CD4-positive, alpha-beta T cell treated with Interleukin-4 for 1 hour (primary cell): ENCODE data around the gene METTL8.
"Not testable (repeated sequence)": the region's sequence is repeated elsewhere in the genome, so short reads cannot be mapped to it uniquely, and the experiment has no call there.

Experiments used
- DNase-seq, 2 donors: peaks; one replicate each; pipeline ENCODE4 v3.0.0-alpha.2; 2020 to 2022

METTL8 gene

GRCh38 chr2:171399292-171399691, 34.5 kb downstream of the METTL8 start:
- DNase-seq, result no peak

GRCh38 chr2:171394164-171394740, 39.5 kb downstream of the METTL8 start:
- no peak for DNase-seq

DNA sequence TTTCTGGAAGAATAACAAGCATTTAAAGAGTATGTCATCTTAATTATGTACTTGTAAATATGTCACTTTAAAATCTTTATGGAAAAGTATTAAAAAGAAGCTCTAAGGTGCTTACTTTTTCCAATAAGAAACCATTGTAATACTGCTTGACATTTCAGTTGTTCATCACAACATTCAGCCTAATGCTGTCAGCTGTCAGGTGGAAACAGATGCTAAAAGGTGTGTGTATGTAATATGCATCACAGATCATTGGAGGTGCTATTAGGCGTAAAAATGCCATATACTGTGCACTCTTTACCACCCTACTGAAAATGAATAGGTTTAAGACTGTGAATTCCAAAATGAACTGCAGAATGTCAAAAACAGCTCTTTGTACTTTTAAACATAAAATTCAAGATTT, 40.3 kb downstream of the METTL8 start:
- DNase-seq, result no peak

GRCh38 chr2:171391532-171391931, 42.3 kb downstream of the METTL8 start:
- DNase-seq, result no peak

GRCh38 chr2:171390941-171391516, 42.8 kb downstream of the METTL8 start:
- DNase-seq, result no peak

DNA sequence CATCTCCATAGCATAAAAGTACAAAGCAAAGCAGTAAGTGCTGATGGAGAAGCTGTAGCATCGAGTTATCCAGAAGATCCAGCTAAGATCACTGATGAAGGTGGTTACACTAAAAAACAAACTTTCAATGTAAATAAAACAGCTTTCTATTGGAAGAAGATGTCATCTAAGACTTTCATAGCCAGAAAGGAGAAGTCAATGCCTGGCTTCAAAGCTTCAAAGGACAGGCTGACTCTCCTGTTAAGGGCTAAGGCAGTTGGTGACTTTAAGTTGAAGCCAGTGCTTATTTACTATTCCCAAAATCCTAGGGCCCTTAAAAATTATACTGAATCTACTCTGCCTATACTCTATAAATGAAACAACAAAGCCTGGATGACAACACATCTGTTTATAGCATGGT, 44.0 kb downstream of the METTL8 start:
- DNase-seq, result no peak

DNA sequence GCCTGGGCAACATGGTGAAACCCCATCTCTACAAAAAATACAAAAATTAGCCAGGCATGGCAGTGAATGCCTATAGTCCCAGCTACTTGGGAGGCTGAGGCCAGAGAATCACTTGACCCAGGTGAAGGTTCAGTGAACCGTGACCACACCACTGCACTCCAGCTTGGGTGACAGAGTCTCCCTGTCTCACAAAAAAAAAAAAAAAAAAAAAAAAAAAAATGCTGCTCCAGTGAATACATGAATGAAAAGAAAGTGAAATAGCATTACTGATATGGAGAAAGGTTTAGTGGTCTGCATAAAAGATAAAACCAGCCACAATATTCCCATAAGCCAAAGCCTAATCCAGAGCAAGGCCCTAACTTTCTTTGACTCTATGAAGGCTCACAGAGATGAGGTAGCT, 44.5 kb downstream of the METTL8 start:
- no peak for DNase-seq

- no peak for DNase-seq
Observed at GRCh38 chr2:171387052-171387451, 46.7 kb downstream of the METTL8 start.

DNA sequence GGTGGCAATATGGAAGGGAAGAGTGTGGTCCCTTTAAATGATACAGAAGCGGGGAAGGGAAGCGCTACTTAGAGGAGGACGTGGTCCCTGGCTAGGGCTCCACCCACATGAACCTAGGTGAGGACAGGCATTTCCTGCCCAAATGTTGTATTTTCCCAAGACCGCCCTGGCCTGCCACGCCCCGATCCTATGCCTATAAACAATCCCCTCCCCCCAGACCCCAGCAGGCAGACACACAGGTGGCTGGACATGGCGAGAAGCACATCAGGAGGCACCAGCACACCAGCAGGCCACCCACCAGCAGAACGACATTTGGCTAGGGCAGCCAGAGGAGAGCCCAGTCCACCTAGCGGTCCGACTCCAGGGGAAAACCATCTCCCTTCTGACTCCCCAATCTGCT, 47.2 kb downstream of the METTL8 start:
- DNase-seq, result no peak

DNA sequence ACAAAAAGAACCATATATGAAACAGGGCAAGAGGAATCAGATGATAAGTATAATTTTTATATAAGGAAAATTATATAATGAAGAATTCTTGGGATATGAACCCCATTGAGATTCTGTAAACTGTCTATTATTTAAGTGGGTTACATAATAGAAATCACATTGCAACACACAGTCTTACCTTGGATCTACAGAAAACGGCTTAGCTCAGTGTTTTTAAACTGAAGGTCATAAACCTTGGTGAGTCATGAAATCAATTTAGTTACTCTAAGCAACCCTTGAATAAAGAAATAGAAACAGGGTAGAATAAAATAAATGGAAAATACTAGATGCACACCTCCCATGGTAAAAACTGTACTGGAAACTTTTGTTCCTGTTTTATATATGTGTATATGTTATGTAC, 50.7 kb downstream of the METTL8 start:
- no peak for DNase-seq

DNA sequence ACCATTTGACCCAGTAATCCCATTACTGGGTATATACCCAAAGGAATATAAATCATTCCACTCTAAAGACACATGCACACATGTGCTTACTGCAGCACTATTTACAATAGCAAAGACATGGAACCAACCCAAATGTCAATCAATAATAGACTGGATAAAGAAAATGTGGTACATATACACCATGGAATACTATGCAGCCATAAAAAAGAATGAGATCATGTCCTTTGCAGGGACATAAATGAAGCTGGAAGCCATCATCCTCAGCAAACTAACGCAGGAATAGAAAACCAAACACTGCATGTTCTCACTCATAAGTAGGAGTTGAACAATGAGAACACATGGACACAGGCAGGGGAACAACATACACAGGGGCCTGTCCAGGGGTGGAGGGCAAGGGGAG, 51.6 kb downstream of the METTL8 start:
- not testable (repeated sequence) for DNase-seq

DNA sequence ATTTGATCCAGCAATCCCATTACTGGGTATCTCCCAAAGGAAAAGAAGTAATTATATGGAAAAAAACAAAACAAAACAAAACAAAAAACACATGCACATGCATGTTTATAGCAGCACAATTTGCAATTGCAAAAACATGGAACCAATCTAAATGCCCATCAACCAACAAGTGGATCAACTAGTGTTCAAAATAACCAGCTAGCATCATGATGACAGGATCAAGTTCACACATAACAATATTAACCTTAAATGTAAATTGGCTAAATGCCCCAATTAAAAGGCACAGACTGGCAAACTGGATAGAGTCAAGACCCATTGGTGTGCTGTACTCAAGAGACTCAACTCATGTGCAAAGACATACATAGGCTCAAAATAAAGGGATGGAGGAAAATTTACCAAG, 55.9 kb downstream of the METTL8 start:
- DNase-seq, result not testable (repeated sequence)

- no peak for DNase-seq
Observed at GRCh38 chr2:171367692-171368091, 66.1 kb downstream of the METTL8 start.

DNA sequence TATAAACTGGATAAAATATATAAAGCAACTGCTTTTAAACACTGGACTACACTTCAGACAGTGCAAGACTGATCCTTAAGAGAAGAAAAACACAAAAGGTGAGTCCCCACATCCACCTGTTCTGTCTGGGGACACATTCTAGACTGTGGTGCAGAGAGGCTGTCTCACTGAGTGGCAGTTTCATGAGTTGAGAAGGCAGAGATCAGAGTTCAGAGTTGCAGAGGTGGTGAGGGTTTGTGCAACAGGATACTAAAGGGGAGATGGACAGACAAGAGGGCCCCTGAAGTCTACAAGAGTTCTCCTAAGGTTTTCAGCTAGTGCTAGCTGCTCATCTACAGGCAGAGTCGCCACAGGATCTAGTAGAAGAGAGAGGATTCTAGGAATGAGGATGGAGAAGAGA, 68.0 kb downstream of the METTL8 start:
- DNase-seq, result no peak

GRCh38 chr2:171365232-171365631, 68.6 kb downstream of the METTL8 start:
- no peak for DNase-seq

DNA sequence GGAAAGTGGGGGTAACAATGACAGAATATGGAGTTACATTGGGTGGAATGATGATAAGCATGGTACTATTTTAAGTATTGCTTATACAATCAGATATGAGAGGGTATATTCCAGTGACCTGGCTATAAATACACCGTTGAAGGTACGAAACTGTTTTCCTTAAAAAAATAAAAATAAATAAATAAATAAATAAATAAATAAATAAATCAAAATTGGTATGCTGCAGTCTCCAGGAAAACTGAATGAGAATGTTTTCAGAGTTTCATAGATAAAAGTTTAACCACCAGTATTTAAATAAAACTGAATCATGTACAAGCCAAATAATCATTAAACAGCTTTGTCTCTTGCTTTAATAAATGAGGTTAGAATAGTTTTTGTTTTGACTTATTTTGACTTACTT, 71.4 kb downstream of the METTL8 start:
- DNase-seq, result no peak

DNA sequence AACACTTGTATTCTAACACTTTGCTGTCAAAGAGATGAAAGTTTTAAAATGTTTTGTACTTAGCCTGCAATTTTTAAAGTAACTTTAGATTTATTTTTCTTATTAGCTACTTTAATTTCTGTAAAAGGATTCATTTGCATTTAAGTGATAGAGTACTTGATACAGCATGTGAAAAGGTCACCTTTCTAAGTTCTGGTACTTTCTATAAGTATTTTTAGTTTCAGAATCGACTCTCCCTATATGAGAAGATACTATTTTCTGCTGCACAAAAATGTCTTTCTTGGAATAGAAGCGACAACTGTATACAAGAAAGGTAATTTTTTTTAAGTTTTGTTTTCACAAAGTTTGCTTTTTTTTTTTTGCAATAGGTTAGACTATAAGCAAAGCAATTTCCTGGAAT, 72.9 kb downstream of the METTL8 start:
- no peak for DNase-seq

DNA sequence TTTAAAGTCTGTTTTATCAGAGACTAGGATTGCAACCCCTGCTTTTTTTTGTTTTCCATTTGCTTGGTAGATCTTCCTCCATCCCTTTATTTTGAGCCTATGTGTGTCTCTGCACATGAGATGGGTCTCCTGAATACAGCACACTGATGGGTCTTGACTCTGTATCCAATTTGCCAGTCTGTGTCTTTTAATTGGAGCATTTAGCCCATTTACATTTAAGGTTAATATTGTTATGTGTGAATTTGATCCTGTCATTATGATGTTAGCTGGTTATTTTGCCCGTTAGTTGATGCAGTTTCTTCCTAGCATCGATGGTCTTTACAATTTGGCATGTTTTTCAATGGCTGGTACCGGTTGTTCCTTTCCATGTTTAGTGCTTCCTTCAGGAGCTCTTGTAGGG, 80.0 kb downstream of the METTL8 start:
- DNase-seq, result not testable (repeated sequence)

GRCh38 chr2:171348056-171348455, 85.7 kb downstream of the METTL8 start:
- DNase-seq, result no peak

DNA sequence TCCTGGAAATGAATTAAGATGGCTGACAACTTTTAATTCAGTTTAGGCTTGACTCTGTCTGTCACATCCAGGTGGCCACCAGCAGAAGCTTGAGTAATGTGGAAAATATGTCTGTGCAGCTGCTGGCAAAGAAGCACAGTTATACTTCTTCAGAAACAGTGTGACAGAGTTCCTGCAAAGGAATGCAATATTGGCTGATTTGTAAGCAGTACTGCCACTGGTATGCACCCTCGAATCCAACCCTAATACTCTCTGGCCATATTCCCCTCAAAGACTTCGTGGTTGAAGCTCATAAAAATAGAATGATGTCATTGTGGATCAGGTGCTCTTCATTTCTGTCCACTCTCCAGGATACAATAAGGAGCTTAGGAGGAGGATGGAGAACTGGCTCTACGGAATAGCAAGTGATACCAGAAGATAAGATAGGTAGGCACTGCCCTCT, 86.2 kb downstream of the METTL8 start:
- DNase-seq, result no peak

DNA sequence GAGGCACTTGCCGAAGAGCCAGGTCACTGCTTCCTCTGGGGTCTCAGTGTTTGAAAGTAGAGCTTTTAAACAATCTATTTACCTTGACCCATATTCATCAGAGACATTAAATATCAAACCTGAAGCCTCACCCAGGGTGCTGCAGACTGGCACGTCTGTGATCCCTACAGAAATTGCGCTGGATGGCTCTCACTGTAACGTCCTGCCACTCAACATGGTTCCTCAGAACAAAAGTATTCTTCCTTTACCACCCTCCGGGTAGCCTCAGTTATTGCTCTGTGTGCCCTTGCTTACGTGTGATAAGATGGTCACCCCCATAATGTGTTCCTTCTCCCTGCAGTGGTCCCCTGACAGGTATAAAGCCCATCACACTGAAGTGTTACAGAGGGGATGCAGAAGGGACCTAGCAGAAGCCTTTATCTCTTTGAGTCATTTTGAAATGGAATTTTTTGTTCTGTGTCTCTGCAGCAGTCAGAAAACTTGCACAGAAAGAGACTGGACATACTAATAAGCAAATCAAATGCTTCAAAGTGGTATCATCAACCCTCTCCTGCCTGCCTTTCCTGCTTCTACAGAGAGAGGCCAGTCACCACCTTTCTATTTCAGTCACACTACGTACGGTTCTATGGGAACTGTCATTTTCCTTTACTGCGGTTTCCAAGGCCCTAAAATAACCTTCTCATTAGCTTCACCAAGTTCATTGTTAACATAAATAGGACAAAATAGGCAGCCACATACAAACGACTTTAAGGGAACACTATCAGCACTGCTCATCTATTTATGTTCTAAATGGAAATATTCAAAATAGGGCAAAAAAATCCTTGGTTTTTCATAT, 86.8 kb downstream of the METTL8 start:
- no peak for DNase-seq

DNA sequence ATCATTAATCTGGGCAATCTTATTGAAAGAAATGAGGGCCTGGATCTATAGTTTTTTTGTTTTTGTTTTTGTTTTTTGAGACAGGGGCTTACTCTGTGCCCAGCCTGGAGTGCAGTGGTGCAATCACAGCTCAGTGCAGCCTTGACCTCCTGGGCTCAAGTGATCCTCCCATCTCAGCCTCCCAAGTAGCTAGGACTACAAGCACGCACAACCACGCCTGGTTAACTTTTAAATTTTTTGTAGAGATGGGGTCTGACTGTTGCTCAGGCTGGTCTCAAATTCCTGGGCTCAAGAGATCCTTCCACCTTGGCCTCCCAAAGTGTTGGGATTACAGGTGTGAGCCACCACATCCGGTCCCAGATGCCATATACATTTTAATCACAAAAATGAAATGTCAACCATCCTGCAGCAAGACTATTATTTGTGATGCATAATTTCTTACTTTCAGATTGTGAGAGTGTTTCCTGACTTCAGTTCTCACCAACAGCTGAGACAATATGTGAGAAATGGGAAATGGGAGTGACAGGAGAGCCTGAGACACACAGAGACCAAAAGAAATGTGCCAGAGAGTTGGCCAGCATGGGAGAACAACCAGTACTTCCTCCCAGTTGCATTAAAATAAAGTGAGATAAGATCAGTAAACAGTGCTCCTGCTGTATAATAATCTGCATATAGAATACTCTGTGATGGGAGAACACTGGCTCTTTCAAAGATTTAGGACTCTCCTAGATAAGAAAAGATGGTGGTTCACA, 87.6 kb downstream of the METTL8 start:
- DNase-seq, result no peak

GRCh38 chr2:171344182-171344581, 89.6 kb downstream of the METTL8 start:
- DNase-seq, result no peak

- no peak for DNase-seq
Observed at GRCh38 chr2:171342067-171342413, 91.8 kb downstream of the METTL8 start.
